ENCODE results near the gene RAB6B.

- no peak for TF ChIP-seq CTCF (IDR thresholded peaks at IDR 0.05; ENCODE audit: low read depth, low read length)
- no peak for TF ChIP-seq EZH2phosphoT487 (IDR thresholded peaks at IDR 0.05; ENCODE audit: low read depth)
Measured at GRCh38 chr3:133883641-133884040, 12.0 kb downstream of the RAB6B start.

Measured in OCI-LY3 (cell line).